Umbilical cord (tissue), 2 donors: ENCODE data around the gene WWOX. TPM values are rescaled to one million over a fixed set of nuclear protein-coding genes. Genes with fewer than 3 reads are reported as not detected.

Source experiments
- DNase-seq: peaks from one replicate; pipeline ENCODE4 v3.0.0-alpha.2; 2015; ENCODE audit warnings: low spot score
- total RNA-seq: library from RNA; depleted of rRNA; stranded (reverse); fragments of >200 nt; gene quantifications from one replicate; pipeline ENCODE4 v1.2.3, GENCODE V29; 2014; ENCODE audit warnings: low replicate concordance; ENCODE audit not compliant: insufficient read depth

The WWOX gene
- total RNA-seq, 1 donor from 2014 or later, result 54.4 TPM

- DNase-seq, result no peak
Observed at GRCh38 chr16:78224342-78224741, 124.9 kb downstream of the WWOX start.

DNA sequence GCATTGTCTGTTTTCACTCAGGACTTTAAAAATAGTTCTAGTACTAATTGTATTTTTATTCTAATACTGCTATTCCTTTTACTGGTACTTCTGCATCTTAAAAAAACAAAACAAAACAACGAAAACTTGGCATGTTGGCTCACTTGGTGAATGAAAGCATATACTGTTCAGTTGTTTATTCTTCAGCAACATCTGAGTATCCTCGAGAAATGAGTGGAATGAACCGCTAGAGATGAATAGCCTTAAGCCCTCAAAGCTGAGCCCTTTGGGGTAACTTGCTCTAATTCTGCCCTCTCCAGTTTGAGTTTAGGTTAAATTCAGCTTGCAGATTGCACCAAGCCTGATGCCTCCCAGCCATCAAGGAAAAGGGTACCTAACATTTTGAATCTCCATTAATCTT, 126.5 kb downstream of the WWOX start:
- DNase-seq, result no peak

- DNase-seq, result no peak
Observed at GRCh38 chr16:78227855-78228254, 128.4 kb downstream of the WWOX start.

DNA sequence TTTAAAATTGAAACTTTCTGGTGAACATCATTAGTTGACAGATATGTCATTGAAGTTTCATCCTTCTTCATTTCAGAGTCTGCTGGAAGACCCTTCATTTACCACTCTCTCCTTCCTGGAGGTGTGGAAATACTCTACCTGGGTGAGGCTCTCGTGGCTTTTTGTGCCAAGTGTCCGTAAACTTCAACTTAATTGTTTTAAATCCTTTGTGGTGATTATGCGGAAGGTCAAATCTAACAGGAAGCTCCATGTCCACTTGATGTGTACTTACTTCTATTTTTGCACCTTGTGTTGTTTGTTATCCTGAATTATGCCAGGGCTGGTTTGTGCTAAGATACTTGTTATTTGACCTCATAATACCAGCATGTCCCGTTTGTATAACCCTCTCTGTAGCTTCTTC, 129.2 kb downstream of the WWOX start:
- no peak for DNase-seq

DNA sequence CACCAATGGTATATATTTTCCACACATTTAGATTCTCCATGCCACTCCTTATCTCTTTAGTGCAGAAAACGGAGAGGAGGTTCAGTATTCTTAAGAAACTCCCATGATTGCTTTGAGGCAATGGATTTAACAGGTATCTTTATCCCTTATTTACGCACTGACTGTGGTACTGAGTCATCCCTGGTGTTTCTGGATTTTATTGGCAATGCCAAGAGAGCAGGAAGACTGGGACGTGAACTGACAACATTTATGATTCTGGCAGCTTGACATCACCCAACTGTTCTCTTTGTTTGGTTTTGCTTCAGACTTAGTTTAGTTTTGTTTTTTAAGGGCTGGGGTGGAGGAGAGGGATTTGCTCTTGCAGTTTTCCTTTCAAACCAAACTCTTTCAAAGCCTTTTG, 131.4 kb downstream of the WWOX start:
- DNase-seq, result peak; percentile 73

DNA sequence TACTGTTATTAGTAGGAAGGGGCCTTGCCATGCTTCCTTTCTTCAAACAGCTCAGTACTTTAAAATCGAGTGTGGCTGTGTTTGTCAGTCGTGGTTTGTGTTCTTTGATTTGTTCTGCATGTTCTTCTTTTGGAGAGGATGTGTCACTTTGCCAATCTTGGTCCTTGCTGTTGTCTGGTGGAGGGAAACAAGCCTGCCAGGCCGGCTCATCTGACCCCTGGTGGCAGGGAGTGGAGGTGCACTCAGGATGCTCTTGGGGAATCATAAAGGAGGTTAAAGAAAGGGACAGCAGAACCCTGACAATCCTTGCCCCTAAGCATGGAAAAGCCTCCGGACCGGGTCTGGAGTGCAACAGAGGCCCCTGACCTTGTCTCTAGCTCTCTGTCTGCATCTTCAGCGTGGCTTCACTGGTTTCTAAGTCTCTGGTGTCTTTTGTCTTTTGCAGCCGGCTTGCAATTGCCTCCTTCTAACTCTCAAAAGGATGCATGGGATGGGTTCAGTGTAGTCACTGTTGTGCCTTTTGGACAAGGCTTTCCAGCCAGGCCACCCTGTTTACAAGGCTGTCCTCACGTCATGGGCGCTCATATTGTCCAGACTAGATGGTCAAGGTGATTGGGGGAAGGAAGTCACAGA, 135.8 kb downstream of the WWOX start:
- DNase-seq, result peak; percentile 52

GRCh38 chr16:78235876-78236275, 136.4 kb downstream of the WWOX start:
- no peak for DNase-seq

GRCh38 chr16:78237841-78238240, 138.4 kb downstream of the WWOX start:
- no peak for DNase-seq

DNA sequence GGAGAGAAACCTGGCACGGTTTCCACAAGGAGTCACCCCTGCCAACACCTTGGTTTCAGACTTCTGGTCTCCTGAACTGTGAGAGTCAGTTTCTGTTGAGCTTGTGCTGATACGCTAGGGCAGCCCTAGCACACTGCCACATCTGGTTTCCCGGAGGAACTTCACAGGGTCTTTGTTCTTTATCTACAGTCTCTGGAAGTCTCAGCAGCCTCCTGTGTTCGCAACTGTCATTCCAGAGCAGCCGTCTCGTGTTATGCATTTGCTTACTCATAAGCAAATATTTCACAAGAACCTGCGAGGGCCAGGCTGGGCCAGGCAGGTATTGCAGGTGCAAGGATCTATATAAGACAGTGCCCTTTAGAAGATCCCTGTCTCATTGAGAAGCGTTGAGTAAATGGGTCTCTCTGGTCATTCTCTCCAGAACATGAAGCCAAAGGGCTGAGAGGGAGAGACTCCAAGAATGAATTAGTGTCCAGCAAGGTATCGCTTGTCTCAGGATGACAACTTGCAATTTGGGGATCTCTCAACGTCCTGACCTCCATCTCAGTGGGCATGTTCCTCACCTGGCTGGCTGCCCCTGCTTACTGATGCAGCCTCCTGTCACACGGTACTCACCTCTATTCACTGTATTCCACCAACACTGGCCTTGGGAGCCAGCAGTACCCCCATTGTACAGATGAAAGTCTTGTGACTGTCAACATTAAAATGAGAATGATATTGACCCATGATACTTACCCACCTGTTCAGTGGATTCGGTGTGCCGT, 141.2 kb downstream of the WWOX start:
- DNase-seq, result peak; percentile 25

GRCh38 chr16:78242239-78242630, 142.8 kb downstream of the WWOX start:
- no peak for DNase-seq

- peak; percentile 94 for DNase-seq
Observed at GRCh38 chr16:78244131-78244895, 144.9 kb downstream of the WWOX start.

DNA sequence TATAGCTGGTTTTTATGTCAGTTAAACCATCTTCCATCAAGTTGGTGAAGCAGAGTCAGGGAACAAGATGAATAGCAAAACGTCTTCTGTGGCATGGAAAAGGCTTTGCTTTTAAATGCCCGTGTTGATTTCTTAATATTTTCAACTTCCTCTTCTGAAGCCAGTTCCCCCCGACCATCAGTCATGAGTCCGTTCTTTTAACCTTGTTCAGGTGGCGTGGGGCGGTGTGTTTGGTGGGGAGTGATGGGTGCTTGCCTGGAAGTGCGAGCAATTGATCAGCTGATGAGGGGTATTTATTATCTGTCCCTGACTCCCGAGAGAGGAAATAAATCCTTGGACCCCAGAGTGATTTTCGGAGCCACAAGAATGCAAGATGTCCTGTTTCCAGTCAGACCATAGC, 147.1 kb downstream of the WWOX start:
- DNase-seq, result no peak

- peak; percentile 45 for DNase-seq
Observed at GRCh38 chr16:78249056-78249455, 149.6 kb downstream of the WWOX start.

DNA sequence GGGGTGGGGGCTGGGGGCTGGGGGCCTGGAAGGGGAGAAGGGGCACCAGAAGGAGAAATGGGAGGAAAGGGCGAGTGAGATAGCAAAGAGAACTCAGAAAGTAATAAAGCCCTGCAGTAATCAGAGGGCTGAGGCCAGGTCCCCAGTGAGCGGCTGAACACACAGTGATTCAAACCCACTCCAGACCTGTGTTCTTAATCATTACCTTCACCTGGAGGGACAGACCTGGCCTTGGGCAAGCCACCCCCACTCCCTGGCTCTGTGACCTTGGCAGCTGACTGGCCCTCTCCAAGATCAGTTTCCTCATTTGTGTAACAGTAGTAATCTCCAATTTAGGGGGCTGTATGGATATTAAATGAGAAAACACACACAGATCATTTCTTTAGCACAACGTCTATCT, 150.4 kb downstream of the WWOX start:
- DNase-seq, result no peak

- DNase-seq, result no peak
Observed at GRCh38 chr16:78251115-78251514, 151.7 kb downstream of the WWOX start.

- DNase-seq, result no peak
Observed at GRCh38 chr16:78252757-78253156, 153.3 kb downstream of the WWOX start.

GRCh38 chr16:78254841-78255240, 155.4 kb downstream of the WWOX start:
- DNase-seq, result no peak

DNA sequence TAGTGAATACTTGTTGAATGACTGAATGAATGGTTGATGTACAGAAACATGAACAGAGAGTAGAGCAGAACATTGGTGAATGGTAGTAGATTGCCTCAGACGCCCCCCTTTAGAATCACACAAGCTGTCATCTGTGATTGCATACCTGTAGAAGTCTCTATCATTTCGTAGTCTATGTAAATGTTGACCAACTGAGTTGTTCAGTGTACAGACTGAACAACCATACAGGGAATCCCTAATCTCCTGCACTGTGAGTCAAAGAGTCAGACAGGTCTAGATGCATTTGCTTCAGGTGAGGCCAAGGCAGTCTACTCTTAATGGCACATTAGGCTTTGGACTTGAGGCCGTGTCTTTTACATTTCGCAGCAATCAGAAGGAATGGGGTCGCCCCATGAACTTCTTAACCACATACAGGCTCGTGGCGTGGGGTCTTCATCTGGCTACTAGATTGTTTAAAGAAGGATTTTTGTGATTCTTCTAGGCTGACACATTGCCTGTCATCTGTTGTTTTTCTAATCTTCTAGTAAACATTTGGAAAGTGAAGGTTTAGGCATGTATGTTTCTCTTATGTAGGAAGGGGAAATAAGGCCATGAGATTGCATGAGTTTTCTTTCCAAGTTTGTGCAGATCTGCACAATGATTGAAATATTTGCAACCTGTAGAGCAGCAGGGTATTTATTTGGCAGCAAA, 157.4 kb downstream of the WWOX start:
- no peak for DNase-seq

GRCh38 chr16:78257376-78257728, 157.9 kb downstream of the WWOX start:
- DNase-seq, result peak; percentile 73

DNA sequence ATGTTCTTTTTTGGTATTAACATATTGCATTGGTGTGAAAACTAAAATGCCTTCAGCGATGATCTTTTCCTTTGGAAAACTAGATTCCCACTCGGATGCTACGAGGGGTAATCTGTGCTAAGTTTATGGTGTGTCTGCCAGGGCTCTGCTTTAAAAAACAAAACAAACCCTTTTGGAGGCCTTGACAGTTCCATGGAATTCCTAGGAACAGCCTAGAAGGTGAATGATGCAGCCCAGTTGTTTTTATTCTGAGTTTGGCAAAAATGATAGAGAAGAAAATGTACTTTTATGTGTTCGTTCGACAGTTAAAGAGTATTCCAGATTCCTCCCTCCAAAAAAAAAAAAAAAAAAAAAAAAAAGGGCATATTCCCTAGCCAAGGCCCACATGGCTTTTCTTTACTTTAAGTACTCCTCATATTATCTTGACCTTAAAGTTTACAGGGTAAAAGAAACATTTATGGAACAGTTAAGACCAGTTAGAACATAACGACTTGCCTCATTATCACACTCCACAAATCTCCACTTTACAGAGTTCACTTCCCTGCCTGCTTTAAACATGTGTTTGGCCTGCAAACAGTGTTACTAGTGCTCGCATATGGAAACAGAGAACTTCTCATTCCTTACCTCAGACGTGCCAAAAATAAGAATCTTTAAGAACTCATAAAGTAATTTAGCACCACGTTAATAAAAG, 159.1 kb downstream of the WWOX start:
- DNase-seq, result peak; percentile 89

GRCh38 chr16:78259873-78260272, 160.4 kb downstream of the WWOX start:
- DNase-seq, result peak; percentile 46

- no peak for DNase-seq
Observed at GRCh38 chr16:78264642-78265041, 165.2 kb downstream of the WWOX start.
